ENCODE measurements around the gene DPH1.

The DPH1 gene

DNA sequence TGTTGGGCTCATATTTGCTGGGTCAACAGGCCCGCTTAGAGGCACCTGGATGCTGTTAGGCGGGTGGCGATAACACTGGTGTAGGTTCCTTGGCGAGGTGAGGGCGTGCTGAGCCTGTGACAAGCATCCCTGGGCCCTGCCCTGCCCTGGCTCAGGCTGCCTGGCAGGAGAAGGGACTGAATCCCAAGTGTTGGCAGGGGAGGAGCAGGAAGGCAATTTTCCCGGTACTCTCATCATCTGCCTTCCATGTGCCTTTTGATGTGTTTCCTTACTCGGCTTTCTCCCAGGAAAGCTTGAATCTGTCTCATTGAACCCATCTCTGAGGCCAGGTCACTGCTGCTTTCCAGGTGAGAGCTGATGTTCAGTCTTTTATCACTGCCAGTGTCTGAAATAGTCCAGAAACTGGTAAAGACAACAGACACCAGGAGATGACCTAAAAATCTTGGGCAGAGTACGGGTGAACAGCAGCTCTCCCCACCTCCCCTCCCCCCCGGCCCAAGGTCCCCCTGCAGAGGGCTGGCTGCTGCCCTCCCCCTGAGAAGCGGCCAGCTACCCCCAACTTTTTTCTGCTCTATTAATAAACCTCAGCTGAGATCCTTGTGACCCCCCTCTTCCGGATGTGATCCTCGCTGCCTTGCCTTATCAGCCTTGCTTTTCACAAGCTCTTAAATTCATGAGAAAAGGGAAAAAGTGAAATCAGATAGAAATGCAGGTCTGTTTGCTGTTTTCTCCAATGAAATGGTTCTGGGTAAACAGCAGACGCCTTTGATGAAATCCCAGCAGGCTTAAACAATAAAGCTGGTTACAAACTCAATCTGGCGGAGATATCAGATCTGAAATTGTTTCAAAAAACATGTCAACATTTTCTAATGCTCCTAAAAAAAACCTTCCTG, 33.8 kb upstream of the DPH1 start:
- no peak for DNase-seq (ENCODE audit: insufficient read length)
- no peak for TF ChIP-seq TAF1 (IDR thresholded peaks at IDR 0.05; ENCODE audit: borderline replicate concordance, low read depth, low read length)
- TF ChIP-seq POLR2AphosphoS5 (IDR thresholded peaks at IDR 0.05; ENCODE audit: low read depth, low read length): no peak
- no peak for TF ChIP-seq POLR2A (IDR thresholded peaks at IDR 0.05; ENCODE audit: low read depth, low read length)
- FAIRE-seq: no peak

GRCh38 chr17:1996800-1997288, 33.1 kb upstream of the DPH1 start:
- DNase-seq (ENCODE audit: insufficient read length) (no peak), FAIRE-seq (no peak)
- no peak for TF ChIP-seq POLR2A (IDR thresholded peaks at IDR 0.05; ENCODE audit: low read depth, low read length)
- TF ChIP-seq TAF1 (IDR thresholded peaks at IDR 0.05; ENCODE audit: borderline replicate concordance, low read depth, low read length): no peak

GRCh38 chr17:1997289-1997926, 32.5 kb upstream of the DPH1 start:
- FAIRE-seq: no peak

DNA sequence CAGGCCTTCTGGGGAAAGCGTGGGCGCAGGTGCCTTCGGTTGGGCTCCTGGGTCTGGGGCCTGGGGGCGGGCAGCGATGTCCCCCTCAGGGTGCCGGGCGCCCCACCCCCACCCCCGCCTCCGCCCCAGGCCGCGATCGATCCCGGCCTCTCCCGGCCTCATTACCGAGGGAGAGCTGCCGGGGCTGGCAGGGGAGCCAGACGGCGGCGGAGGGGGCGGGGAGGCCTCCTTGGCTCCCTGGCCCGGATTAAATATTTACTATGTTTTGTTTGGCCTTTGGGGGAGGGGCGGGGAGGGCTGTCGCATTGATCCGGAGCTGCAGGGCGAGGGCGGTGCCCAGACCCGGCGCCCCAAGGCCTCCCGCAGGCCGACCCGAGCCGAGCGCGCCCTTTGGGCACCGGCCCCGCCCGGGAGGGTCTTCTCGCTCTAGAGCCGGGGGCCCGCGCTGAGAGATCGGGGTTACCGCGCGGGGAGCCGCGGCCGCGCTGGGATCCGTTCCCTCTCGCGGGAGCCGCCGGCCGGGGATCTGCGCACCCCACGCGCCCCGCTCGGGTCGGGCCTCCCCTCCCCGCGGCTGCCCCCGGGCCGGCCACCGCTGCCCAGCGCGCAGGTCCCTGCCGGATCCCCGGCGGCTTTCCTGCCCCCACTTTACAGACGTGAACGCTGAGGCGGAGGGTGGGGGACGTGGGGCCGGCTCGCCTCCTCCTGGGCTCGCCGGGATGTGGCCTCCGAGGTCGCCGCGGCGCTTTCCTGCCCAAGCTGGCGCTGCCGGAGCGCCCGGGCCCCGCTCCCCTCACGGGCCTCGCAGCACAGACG, 31.8 kb upstream of the DPH1 start:
- TF ChIP-seq POLR2AphosphoS5 (IDR thresholded peaks at IDR 0.05; ENCODE audit: low read depth, low read length) (no peak), TAF1 (IDR thresholded peaks at IDR 0.05; ENCODE audit: borderline replicate concordance, low read depth, low read length) (no peak), POLR2A (IDR thresholded peaks at IDR 0.05; ENCODE audit: low read depth, low read length) (no peak)
- FAIRE-seq (no peak), DNase-seq (ENCODE audit: insufficient read length) (no peak)

More at GRCh38 chr17:1997289-1997926, 32.5 kb upstream of the DPH1 start:
- TF ChIP-seq TAF1 (IDR thresholded peaks at IDR 0.05; ENCODE audit: borderline replicate concordance, low read depth, low read length) (no peak), POLR2AphosphoS5 (IDR thresholded peaks at IDR 0.05; ENCODE audit: low read depth, low read length) (no peak), POLR2A (IDR thresholded peaks at IDR 0.05; ENCODE audit: low read depth, low read length) (no peak)
- no peak for DNase-seq (ENCODE audit: insufficient read length)

- DNase-seq (ENCODE audit: insufficient read length): no peak
- no peak for FAIRE-seq
- TF ChIP-seq POLR2AphosphoS5 (IDR thresholded peaks at IDR 0.05; ENCODE audit: low read depth, low read length): no peak
- TF ChIP-seq TAF1 (IDR thresholded peaks at IDR 0.05; ENCODE audit: borderline replicate concordance, low read depth, low read length): no peak
- TF ChIP-seq POLR2A (IDR thresholded peaks at IDR 0.05; ENCODE audit: low read depth, low read length): no peak
Observed at GRCh38 chr17:1999557-2000251, 30.2 kb upstream of the DPH1 start.

- DNase-seq (ENCODE audit: insufficient read length) (no peak), FAIRE-seq (no peak)
- TF ChIP-seq POLR2AphosphoS5 (IDR thresholded peaks at IDR 0.05; ENCODE audit: low read depth, low read length): no peak
- TF ChIP-seq POLR2A (IDR thresholded peaks at IDR 0.05; ENCODE audit: low read depth, low read length): no peak
- no peak for TF ChIP-seq TAF1 (IDR thresholded peaks at IDR 0.05; ENCODE audit: borderline replicate concordance, low read depth, low read length)
Observed at GRCh38 chr17:2002767-2003329, 27.1 kb upstream of the DPH1 start.

- DNase-seq (ENCODE audit: insufficient read length) (no peak), FAIRE-seq (no peak)
- TF ChIP-seq POLR2AphosphoS5 (IDR thresholded peaks at IDR 0.05; ENCODE audit: low read depth, low read length) (no peak), TAF1 (IDR thresholded peaks at IDR 0.05; ENCODE audit: borderline replicate concordance, low read depth, low read length) (no peak), POLR2A (IDR thresholded peaks at IDR 0.05; ENCODE audit: low read depth, low read length) (no peak)
Observed at GRCh38 chr17:2003525-2003924, 26.4 kb upstream of the DPH1 start.

DNA sequence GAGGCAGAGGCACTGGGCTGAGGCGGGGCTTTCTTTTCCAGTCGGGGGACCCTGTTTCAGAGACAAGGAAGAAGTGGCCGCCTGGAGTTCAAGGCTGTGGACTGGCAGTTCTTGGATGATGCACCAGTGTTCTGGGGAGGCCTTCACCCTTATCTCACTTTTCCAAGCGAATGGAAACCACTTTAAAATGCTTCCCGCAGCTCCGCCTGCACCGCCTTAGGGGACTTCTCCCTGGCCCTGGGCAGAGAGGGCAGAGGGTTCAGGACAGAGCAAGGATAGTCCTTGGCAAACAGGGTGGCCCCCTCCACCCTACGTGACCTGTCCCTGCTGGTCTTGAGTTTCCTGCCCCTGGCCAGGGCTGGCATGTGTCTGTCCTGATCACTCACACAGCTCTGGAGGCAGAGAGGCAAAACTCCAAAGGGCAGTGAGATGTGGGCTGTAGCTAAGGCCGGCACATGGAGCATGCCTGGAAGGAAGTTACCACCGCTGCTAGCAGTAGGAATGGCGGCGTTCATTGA, 25.5 kb upstream of the DPH1 start:
- no peak for FAIRE-seq
- DNase-seq (ENCODE audit: insufficient read length): no peak
- TF ChIP-seq POLR2AphosphoS5 (IDR thresholded peaks at IDR 0.05; ENCODE audit: low read depth, low read length) (no peak), TAF1 (IDR thresholded peaks at IDR 0.05; ENCODE audit: borderline replicate concordance, low read depth, low read length) (no peak), POLR2A (IDR thresholded peaks at IDR 0.05; ENCODE audit: low read depth, low read length) (no peak)

DNA sequence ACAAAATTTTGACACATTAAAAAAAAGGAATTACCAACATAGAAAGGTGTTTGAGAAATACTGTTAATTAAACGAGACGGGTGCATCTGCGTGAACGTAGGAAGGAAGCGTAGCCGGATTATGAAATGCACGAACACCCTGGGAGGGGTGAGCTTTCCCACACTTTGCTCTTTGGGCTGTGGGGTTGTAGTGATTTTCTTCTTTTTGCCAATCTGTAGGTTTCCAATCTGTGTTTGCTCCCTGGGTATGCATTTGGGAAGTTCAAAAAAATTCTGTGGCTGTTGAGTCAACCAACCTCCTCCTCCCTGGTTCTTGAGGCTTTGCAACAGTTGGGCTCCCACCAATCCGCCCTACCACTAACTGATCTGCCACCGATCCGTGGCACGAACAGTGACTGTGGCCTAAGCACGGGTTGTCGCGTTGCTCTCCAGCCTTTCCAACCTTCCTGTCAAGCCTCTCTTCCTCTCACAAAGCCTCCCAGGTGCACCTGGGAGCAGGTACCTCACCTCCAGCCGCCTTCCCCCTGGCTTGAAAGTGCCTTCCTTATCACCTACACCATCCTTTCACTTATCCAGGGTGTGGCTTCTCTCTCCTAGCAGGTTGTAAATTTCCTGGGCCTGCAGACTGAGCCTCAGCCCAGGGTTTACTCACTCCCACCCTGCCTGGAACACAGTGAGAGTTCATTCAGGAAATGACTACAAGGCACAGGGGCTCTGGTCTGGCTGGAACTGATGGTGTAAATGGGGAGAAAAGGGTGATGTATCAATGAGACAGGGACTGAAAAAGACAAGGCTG, 21.4 kb upstream of the DPH1 start:
- FAIRE-seq (no peak), DNase-seq (ENCODE audit: insufficient read length) (no peak)
- TF ChIP-seq POLR2A (IDR thresholded peaks at IDR 0.05; ENCODE audit: low read depth, low read length) (no peak), POLR2AphosphoS5 (IDR thresholded peaks at IDR 0.05; ENCODE audit: low read depth, low read length) (no peak), TAF1 (IDR thresholded peaks at IDR 0.05; ENCODE audit: borderline replicate concordance, low read depth, low read length) (no peak)

DNA sequence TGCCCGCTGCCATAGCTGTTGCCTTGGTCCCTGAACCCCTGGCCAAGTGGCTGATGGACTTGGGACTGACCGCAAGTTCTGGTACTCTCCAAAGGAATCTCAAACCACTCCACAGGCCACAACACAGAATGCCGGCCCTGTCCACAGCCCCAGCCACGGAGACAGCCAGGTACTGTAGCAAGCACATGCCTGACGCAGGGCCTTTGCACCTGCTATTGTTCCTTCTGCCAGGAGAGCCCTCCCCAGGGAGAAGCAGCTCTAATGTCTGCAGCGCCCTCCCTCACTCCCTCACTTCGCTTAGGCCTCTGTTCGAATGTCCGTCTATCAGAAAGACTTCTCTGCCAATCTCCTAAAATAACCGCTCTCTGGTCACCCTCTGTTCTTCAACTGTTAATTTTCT, 20.2 kb upstream of the DPH1 start:
- no peak for TF ChIP-seq TAF1 (IDR thresholded peaks at IDR 0.05; ENCODE audit: borderline replicate concordance, low read depth, low read length)
- no peak for TF ChIP-seq POLR2AphosphoS5 (IDR thresholded peaks at IDR 0.05; ENCODE audit: low read depth, low read length)
- no peak for TF ChIP-seq POLR2A (IDR thresholded peaks at IDR 0.05; ENCODE audit: low read depth, low read length)
- DNase-seq (ENCODE audit: insufficient read length): no peak
- FAIRE-seq: no peak

Data from GM12892 (cell line).